HG03439 (cell line): Measurements from ENCODE around the gene MRPS14.
A peak's percentile ranks its signal among the peaks of the same experiment; 100 is the strongest.
"Not testable (repeated sequence)": the region's sequence is repeated elsewhere in the genome, so short reads cannot be mapped to it uniquely, and the experiment has no call there.

Experiments
- ATAC-seq: cut with Tn5 transposase; IDR thresholded peaks from one replicate; pipeline ENCODE4 v1.9.1; 2021; ENCODE audit warnings: mild to moderate bottlenecking, moderate library complexity; ENCODE audit not compliant: unreplicated experiment

Gene MRPS14

GRCh38 chr1:175023043-175023921 is at the start of gene MRPS14:
MRPS14 (minus strand) TSS chr1:175023425; CDS start chr1:175023408, 17 bp downstream.
- ATAC-seq: peak; percentile 85

GRCh38 chr1:175072099-175072951 is 49.1 kb upstream of the MRPS14 start:
- ATAC-seq: no peak

GRCh38 chr1:175071276-175071943 is 48.2 kb upstream of the MRPS14 start:
- no peak for ATAC-seq

- ATAC-seq: no peak
Measured at GRCh38 chr1:175070818-175071217, 47.6 kb upstream of the MRPS14 start.

GRCh38 chr1:175067362-175068106 is 44.3 kb upstream of the MRPS14 start, which contains the start of gene TNN:
TNN (plus strand) TSS chr1:175067833; CDS start chr1:175077419, 9,586 bp downstream.
- no peak for ATAC-seq

- ATAC-seq: no peak
Measured at GRCh38 chr1:175062858-175063257, 39.6 kb upstream of the MRPS14 start.

- no peak for ATAC-seq
Measured at GRCh38 chr1:175062339-175062738, 39.1 kb upstream of the MRPS14 start.

- no peak for ATAC-seq
Measured at GRCh38 chr1:175054736-175055135, 31.5 kb upstream of the MRPS14 start.

GRCh38 chr1:175050992-175051391 is 27.8 kb upstream of the MRPS14 start:
- ATAC-seq: no peak

GRCh38 chr1:175045519-175045918 is 22.3 kb upstream of the MRPS14 start:
- no peak for ATAC-seq

- ATAC-seq: no peak
Measured at GRCh38 chr1:175045097-175045496, 21.9 kb upstream of the MRPS14 start.

GRCh38 chr1:175044591-175044990 is 21.4 kb upstream of the MRPS14 start:
- not testable (repeated sequence) for ATAC-seq

GRCh38 chr1:175043824-175044223 is 20.6 kb upstream of the MRPS14 start:
- no peak for ATAC-seq

GRCh38 chr1:175042650-175043049 is 19.4 kb upstream of the MRPS14 start:
- no peak for ATAC-seq

- ATAC-seq: no peak
Measured at GRCh38 chr1:175040324-175040879, 17.2 kb upstream of the MRPS14 start.

GRCh38 chr1:175037416-175037815 is 14.2 kb upstream of the MRPS14 start:
- no peak for ATAC-seq

- no peak for ATAC-seq
Measured at GRCh38 chr1:175036476-175036875, 13.3 kb upstream of the MRPS14 start.

GRCh38 chr1:175035865-175036264 is 12.6 kb upstream of the MRPS14 start:
- no peak for ATAC-seq

GRCh38 chr1:175034775-175035174 is 11.6 kb upstream of the MRPS14 start:
- ATAC-seq: no peak

- ATAC-seq: no peak
Measured at GRCh38 chr1:175033953-175034352, 10.7 kb upstream of the MRPS14 start.
